Kidney epithelial cell (primary cell): Measurements from ENCODE around the gene AFF2. TPM values are rescaled to one million over a fixed set of nuclear protein-coding genes. Genes with fewer than 3 reads are reported as not detected.

Experiments used
- DNase-seq: peaks from one replicate; pipeline ENCODE4 v3.0.0-alpha.2; 2010; ENCODE audit warnings: low read depth
- H3K27me3 ChIP-seq: 2 replicates; pipeline ENCODE4 v1.6.0; 2011; ENCODE audit warnings: low read length; ENCODE audit not compliant: control insufficient read depth, insufficient read depth
- H3K36me3 ChIP-seq: 2 replicates; pipeline ENCODE4 v1.5.1; 2011; ENCODE audit warnings: low read length; ENCODE audit not compliant: control insufficient read depth, insufficient read depth
- H3K4me3 ChIP-seq: 2 replicates; pipeline ENCODE4 v1.5.1; 2011; ENCODE audit warnings: low read depth, mild to moderate bottlenecking, control low read depth, low read length
- total RNA-seq: library from RNA; depleted of rRNA; stranded (reverse); fragments of >200 nt; gene quantifications from 2 replicates; pipeline ENCODE4 v1.2.3, GENCODE V29; 2015
- TF ChIP-seq, protein P1 (sequence below): IDR thresholded peaks from 2 replicates; pipeline ENCODE4 v1.5.1; 2011; ENCODE audit warnings: mild to moderate bottlenecking, moderate library complexity, low read length, control low read depth, inconsistent platforms; ENCODE audit not compliant: insufficient read depth, poor library complexity, severe bottlenecking

Gene AFF2
- total RNA-seq, 1 donor from 2014 or later = 1.3 TPM

DNA sequence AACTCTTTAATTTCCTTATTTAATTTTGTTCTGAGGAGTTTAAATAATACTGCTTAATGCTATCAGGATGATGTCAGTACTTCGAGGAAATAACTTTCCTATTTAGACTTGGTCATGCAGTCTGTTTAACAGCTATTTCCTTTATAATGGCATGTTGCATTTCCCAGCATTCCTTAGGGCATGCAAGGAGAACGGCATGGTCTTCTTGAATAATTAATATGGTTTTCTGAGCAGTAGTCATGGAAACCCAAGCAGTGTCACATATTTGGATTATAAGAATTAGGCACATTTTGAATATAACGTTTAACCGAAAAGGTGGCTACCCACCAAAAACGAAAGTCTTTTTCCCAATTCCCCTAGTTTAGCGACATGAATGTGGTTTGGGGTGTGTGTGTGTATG is 76.0 kb downstream of the AFF2 start:
- TF ChIP-seq, protein P1, sequence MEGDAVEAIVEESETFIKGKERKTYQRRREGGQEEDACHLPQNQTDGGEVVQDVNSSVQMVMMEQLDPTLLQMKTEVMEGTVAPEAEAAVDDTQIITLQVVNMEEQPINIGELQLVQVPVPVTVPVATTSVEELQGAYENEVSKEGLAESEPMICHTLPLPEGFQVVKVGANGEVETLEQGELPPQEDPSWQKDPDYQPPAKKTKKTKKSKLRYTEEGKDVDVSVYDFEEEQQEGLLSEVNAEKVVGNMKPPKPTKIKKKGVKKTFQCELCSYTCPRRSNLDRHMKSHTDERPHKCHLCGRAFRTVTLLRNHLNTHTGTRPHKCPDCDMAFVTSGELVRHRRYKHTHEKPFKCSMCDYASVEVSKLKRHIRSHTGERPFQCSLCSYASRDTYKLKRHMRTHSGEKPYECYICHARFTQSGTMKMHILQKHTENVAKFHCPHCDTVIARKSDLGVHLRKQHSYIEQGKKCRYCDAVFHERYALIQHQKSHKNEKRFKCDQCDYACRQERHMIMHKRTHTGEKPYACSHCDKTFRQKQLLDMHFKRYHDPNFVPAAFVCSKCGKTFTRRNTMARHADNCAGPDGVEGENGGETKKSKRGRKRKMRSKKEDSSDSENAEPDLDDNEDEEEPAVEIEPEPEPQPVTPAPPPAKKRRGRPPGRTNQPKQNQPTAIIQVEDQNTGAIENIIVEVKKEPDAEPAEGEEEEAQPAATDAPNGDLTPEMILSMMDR = no peak
- H3K4me3 ChIP-seq = no peak overlapping the region
- no peak for DNase-seq
- H3K36me3 ChIP-seq = no peaks in the 10 kb centered on the region
- H3K27me3 ChIP-seq = no peaks in the 10 kb centered on the region

GRCh38 chrX:148577741-148578140 is 77.3 kb downstream of the AFF2 start:
- TF ChIP-seq, protein P1 = no peak
- no peak overlapping the region for H3K4me3 ChIP-seq
- H3K36me3 ChIP-seq = no peaks in the 10 kb centered on the region
- no peaks in the 10 kb centered on the region for H3K27me3 ChIP-seq
- DNase-seq = no peak

- no peak for DNase-seq
- no peaks in the 10 kb centered on the region for H3K27me3 ChIP-seq
- H3K4me3 ChIP-seq = no peak overlapping the region
- H3K36me3 ChIP-seq = no peaks in the 10 kb centered on the region
- TF ChIP-seq, protein P1 = no peak
Observed at GRCh38 chrX:148580016-148580415, 79.6 kb downstream of the AFF2 start.

DNA sequence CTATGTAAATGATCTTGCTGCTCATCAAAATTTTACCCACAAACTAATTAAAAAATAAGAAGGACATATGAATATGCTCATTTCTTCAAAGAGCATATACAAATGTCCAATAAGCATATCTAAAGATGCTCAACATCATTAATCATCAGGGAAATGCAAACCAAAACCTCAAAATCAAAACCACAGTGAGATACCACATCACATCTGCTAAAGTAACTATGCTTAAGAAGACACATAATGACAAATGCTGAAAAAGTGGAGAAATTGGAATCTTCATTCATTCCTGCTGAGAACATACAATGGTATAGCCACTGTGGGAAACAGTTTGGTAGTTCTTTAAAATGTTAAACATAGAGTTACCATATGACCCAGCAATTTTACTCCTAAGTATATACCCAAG is 81.9 kb downstream of the AFF2 start:
- Histone ChIP-seq H3K36me3 (no peaks in the 10 kb centered on the region), H3K27me3 (no peaks in the 10 kb centered on the region), H3K4me3 (no peak overlapping the region)
- TF ChIP-seq, protein P1 = no peak
- DNase-seq = no peak

DNA sequence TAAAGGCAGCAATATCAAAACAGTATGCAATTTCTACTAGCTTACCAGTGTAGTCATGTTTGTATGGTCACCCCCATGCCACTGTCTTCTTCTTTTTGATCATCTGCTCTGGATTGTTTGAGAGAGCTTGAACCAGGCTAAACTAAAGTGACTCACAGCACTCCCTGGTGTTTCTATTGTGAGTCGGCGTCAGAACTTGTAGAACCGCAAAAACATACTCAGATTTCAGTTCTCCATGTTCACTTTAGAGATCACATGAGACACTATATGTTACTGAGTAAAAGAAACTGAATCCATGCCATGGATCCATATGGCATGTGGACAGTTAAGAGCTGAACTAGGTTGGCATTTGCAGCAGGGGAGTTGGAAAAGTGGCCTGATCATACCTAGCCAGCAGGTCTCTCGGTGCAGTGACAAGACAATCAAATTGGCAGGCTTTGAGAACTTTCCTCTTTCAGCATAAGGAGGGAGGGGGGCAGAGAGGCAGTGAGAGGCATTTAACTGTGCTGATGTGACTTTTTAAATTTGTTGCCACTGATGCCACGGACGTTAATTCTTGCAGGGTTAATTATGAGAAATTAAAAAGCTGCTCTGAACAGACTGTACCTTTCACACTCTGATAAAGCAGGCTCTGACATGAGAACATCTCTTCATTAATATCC is 88.4 kb downstream of the AFF2 start:
- Histone ChIP-seq H3K36me3 (no peaks in the 10 kb centered on the region), H3K4me3 (no peak overlapping the region), H3K27me3 (no peaks in the 10 kb centered on the region)
- no peak for DNase-seq
- TF ChIP-seq, protein P1 = no peak

GRCh38 chrX:148592595-148592994 is 92.2 kb downstream of the AFF2 start:
- TF ChIP-seq, protein P1 = no peak
- no peaks in the 10 kb centered on the region for H3K36me3 ChIP-seq
- no peak for DNase-seq
- no peaks in the 10 kb centered on the region for H3K27me3 ChIP-seq
- H3K4me3 ChIP-seq = no peak overlapping the region
